Measurements from ENCODE around the gene ZNF80.
"Not testable (repeated sequence)": the region's sequence is repeated elsewhere in the genome, so short reads cannot be mapped to it uniquely, and the experiment has no call there.

ZNF80 gene

GRCh38 chr3:114237478-114237877, at the start of gene ZNF80:
TSS of gene ZNF80 (minus strand) at chr3:114237578. CDS start at chr3:114237074, 504 bp downstream.
- DNase-seq (ENCODE audit: low read depth in 2 of 2), result not testable (repeated sequence)

DNA sequence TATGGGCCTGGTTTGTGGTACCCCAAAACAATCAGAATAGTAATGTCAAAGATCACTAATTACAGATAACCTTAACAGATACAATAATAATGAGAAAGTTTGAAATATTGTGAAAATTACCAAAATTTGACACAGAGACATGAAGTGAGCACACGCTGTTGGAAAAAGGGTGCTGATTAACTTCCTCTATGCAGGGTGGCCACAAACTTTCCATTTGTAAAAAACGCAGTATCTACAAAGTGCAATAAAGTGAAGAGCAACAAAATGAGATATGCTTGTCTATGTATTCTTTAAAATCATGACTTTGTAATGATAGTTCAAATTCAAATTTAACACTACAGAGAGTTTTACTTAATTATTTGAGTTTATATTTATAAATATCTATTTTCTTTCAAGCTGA, 48.9 kb upstream of the ZNF80 start:
- DNase-seq (ENCODE audit: low read depth in 2 of 2), result no peak

GRCh38 chr3:114285648-114286230, 48.4 kb upstream of the ZNF80 start:
- no peak for DNase-seq (ENCODE audit: low read depth in 2 of 2)

DNA sequence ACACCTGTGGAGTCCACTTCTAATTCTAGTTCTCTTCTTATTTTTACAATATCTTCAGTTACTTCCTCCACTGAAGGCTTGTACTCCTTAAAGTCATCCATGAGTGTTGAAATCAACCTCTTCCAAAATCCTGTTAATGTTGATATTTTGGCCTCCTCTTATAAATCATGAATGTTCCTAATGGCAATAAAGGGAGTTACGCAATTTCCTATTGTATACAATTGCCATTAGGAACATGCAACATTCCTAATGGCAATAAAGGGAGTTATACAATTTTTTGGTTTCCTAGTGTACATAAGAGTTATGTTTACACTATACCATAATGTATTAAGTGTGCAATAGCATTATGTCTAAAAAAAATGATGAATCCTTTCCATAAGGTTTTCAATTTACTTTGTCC, 47.3 kb upstream of the ZNF80 start:
- DNase-seq (ENCODE audit: low read depth in 2 of 2), result no peak

DNA sequence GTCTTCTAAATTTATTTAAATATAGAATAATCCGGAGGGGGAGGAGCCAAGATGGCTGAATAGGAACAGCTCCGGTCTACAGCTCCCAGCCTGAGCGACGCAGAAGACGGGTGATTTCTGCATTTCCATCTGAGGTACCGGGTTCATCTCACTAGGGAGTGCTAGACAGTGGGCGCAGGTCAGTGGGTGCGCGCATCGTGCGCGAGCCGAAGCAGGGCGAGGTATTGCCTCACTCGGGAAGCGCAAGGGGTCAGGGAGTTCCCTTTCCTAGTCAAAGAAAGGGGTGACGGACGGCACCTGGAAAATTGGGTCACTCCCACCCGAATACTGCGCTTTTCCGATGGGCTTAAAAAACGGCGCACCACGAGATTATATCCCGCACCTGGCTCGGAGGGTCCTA, 39.5 kb upstream of the ZNF80 start:
- DNase-seq (ENCODE audit: low read depth in 2 of 2), result not testable (repeated sequence)

DNA sequence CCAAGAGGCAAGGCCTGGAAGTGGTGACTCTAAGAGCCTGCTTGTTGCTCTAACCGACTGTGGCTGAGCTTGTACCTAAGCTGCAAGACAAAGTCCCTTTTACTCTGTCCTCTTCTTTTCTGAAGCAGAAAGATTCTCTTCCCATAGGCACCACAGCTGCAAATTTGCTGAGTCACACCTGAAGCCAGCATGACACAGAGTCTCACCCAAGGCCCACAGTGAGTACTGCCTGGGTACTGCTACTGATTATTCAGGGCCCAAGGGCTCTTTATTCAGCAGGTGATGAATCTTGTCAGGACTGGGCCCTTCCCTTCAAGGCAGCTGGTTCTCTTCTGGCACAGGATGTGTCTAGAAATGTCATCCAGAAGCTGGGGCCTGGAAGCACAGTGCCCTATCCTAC, 37.6 kb upstream of the ZNF80 start:
- DNase-seq (ENCODE audit: low read depth in 2 of 2), result no peak

- no peak for DNase-seq (ENCODE audit: low read depth in 2 of 2)
These were observed 34.9 kb upstream of the ZNF80 start for GRCh38 chr3:114272271-114272670.

GRCh38 chr3:114270019-114270418, 32.6 kb upstream of the ZNF80 start:
- no peak for DNase-seq (ENCODE audit: low read depth in 2 of 2)

DNA sequence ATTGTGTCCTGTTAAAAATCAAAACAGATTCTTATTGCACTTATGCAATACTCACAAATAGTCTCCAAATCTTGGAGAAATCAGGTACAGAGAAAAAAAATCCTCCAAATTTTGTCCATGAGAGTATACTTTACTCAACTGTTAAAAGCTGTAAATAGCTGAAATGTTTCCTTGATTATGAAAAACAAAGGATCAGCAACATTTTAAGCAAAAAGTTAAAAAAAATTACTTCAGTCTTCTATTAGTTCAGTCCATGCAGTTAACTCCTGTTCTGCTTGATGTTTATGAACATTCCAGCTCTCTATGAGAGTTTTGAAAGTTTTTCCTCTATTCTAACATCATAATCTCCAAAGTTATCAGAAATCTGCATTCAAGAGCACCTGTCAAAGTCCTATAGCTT, 22.8 kb upstream of the ZNF80 start:
- DNase-seq (ENCODE audit: low read depth in 2 of 2), result no peak

GRCh38 chr3:114259566-114259965, 22.2 kb upstream of the ZNF80 start:
- no peak for DNase-seq (ENCODE audit: low read depth in 2 of 2)

DNA sequence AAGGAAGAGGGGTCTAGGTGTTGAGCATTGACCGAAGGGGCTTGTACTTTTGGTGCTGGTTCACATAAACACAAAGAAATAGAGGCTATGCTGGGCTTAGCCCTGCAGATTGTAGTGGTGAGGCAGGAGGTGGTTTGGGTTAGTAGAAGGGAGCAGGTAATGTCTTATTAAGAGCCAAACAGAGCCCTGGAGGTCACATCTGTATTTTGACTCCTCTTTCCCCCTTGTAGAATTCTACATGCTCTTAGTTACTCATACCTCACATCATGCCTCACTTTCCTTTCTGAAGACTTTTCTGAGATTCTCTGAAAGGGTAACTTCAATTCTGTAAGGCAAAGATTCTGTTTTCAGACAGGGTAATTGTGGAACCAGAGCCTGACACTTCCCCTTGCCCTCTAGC, 16.1 kb upstream of the ZNF80 start:
- DNase-seq (ENCODE audit: low read depth in 2 of 2), result no peak

DNA sequence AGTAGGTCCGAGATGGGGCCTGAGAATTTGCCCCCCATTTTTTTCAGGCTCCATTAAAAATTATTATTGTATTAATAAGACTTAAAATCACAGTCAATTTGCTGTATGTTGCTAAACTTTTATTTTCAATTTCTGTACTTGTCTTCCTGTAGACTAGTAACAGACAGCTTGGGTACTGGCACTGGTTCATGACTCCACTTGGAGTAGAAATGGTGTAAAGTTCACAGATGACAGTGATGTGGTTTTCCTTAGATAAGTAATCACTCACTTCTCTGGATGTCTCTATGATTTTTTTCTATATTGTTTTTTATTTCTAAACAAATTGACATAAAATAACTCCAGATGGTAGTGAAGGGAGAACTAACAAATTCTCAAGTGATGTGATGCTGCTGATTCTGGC, 15.6 kb upstream of the ZNF80 start:
- DNase-seq (ENCODE audit: low read depth in 2 of 2), result no peak

DNA sequence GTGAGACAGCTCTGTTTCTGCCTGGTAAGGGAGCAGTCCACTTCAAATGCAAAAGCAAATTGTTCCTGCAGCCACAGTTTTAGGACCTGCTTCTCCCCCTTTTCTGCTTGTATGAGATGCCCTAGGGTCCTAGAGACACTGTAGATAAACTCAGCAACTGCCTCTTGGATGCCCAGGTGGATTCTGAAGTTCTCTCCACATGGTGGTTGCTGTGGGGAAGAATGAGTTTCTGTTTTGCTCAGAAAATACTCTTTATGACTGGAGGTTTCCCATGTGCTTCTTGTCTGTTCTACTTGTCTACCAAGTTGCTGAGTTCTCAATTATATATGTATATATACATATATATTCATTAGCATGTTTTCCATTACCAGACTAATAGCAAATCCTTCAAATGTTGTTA, 5.6 kb upstream of the ZNF80 start:
- no peak for DNase-seq (ENCODE audit: low read depth in 2 of 2)

DNA sequence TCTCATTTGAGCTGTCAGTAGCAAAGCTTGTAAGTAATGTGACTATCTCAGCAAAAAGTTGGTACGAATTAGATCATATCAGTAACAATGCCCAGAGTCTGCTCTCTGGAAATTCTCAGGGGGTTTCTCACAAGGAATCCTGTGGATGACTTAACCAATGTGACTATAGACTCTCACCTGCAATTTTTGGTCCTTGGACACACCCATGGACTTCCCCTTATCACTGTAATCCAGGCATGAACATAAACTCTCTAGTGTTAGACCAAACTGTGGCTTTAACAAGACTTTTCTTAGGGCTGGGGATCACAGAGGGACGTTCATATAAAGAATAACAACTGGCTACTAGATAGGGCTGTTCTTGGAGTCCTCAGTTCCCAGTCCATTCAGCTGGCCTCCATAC, 3.9 kb upstream of the ZNF80 start:
- DNase-seq (ENCODE audit: low read depth in 2 of 2), result no peak

- DNase-seq (ENCODE audit: low read depth in 2 of 2), result not testable (repeated sequence)
These were observed 888 bp upstream of the ZNF80 start for GRCh38 chr3:114238146-114238785.

DNA sequence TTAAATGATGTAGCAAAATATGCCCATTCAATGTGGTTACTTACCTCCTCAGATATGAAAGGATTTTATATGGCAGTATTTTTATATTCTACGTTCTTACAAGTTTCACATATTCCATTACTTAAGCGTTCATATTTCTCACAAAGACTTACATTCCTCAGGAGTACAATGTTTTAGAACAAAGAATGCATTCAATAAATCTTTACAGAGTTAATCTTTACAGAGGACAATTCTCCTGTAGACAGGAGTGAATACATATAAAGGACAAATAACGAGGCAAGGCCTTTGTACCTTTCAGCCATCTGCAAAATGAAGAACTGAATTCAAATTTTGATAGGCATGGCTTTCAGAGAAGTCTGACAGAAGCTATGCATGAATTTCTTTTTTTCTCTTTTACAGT, 1.9 kb downstream of the ZNF80 start:
- no peak for DNase-seq (ENCODE audit: low read depth in 2 of 2)

GRCh38 chr3:114234745-114235144, 2.6 kb downstream of the ZNF80 start:
- no peak for DNase-seq (ENCODE audit: low read depth in 2 of 2)

DNA sequence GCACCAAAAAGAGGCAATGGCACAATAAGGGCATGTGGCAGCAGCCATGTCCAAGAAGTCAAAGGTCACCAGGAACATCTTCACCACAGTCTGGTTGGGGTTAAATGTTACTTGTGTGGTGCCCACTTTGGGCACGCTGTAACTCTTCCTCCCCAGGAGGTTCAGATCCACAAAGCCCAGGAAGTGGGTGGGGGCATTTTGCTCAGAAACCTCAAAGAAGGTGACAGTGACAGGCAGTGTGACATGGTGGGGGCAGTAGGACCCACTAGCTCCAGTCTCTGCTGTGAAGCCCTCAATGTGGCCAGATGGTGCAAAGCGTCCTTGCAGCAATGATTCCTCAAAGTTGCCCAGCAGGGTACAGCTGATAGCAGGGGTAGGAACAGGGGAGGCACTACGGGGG, 5.8 kb downstream of the ZNF80 start:
- peak in 1 of 2 donors; percentile 17 for DNase-seq (ENCODE audit: low read depth in 2 of 2)

- no peak for DNase-seq (ENCODE audit: low read depth in 2 of 2)
These were observed 10.3 kb downstream of the ZNF80 start for GRCh38 chr3:114227076-114227475.

DNA sequence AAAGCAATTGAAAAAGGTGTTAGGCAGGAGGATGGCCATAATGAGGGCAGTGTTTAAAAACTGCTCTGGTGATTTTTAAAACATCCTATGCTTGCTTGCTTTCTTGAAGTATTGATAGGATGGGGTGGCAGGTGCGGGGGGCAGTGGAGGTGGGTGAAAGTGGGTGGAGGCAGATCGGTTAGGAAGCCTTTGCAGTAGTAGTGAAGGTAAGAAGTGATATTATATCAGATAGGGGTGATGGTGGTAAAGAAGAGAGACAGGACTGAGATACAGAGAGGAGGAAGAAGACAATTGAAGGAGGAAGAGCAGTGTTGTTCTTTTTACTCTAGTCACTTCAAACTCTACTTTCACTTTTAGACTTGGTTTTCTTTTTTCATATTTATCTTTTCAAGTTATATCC, 11.1 kb downstream of the ZNF80 start:
- DNase-seq (ENCODE audit: low read depth in 2 of 2), result no peak

- DNase-seq (ENCODE audit: low read depth in 2 of 2), result no peak
These were observed 14.2 kb downstream of the ZNF80 start for GRCh38 chr3:114223143-114223542.

DNA sequence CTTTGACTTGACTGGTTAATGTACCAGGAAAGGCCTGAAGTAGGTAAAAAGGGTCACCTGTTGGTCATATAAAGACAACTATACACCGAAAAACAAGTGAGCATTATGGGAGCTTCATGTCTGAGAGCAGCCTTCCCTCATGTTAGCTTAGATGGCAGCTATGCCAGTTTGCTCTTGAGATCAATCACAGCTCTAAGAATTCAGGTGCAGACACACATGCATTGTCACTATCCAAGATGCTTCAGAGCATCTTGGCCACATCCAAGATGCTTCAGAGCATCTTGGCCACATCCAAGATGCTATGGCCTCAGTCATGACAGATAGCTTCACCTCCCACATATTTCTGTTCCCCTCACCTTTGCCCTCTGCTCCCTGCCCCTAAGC, 15.5 kb downstream of the ZNF80 start:
- DNase-seq (ENCODE audit: low read depth in 2 of 2), result no peak

DNA sequence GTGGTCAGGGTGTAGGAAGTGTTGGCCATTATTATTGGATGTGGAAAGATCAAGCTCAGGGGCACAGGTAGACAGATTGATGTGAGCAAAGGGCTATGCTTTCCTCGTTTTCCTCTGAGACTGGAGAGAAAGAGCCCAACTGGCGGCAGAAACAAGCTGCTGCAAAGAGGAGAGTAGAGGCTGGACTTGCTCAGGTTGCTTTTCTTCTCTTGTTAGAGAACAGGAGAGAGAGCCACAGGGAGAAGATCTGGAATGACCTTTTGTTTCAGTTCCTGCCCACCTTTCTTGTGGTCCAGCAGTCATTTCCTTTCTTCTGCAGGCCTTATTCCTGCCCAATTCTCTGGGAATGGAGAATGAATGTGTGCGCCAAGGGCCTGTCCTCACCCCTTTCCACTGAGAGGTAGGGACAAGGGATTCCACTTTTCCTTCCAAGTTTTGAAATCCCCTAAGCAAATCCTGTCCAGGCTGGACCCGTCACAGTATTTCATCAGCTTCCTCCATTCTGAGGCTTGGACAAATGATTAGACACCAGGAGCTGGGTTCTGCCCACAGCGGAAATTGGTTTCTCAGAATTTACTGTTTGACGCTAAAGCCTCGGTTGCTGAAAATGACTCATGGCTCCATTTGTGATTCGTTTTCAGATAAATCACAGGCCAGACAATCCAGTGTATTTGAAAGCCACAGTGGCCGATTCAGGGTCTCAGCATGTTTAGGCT, 16.1 kb downstream of the ZNF80 start:
- peak in 1 of 2 donors; percentile 29 for DNase-seq (ENCODE audit: low read depth in 2 of 2)

All from stimulated activated CD8-positive, alpha-beta memory T cell treated with anti-CD3 and anti-CD28 coated beads, Interleukin-7, amount 100 ng/mL, for 1 hour (primary cell).